GM12878 (cell line): ENCODE results near the gene KCNQ1OT1.

ENCODE experiments used
- CBX3 ChIP-seq: fragments of 200-600 bp; sonication (generic); IDR thresholded peaks from 2 replicates; pipeline ENCODE4 v1.6.1; 2016; ENCODE audit warnings: low read depth, borderline replicate concordance
- CHD2 ChIP-seq: IDR thresholded peaks from 2 replicates; pipeline ENCODE4 v1.6.1; 2011; ENCODE audit warnings: low read depth, low read length, improper control_type of control experiment, borderline replicate concordance
- EP300 ChIP-seq, 2 experiments: fragments of 150-350 bp in 1 of 2; IDR thresholded peaks; 2 replicates each; pipeline ENCODE4 v1.6.1; 2011 to 2012; ENCODE audit warnings: low read depth in 2 of 2, low read length in 2 of 2, borderline replicate concordance in 1 of 2, improper control_type of control experiment in 1 of 2, inconsistent platforms in 1 of 2; ENCODE audit not compliant: control insufficient read depth in 1 of 2
- EZH2 ChIP-seq: IDR thresholded peaks from 2 replicates; pipeline ENCODE4 v1.6.1; 2012; ENCODE audit warnings: low read depth, mild to moderate bottlenecking, control low read depth, inconsistent platforms, low read length, borderline replicate concordance; ENCODE audit not compliant: control insufficient read depth
- JUND ChIP-seq: IDR thresholded peaks from 2 replicates; pipeline ENCODE4 v1.6.1; 2012; ENCODE audit warnings: low read depth, mild to moderate bottlenecking, low read length, improper control_type of control experiment, moderate library complexity
- MTA3 ChIP-seq: IDR thresholded peaks from 2 replicates; pipeline ENCODE4 v1.6.1; 2012; ENCODE audit warnings: low read length, inconsistent platforms, borderline replicate concordance
- POLR2A ChIP-seq: IDR thresholded peaks from 2 replicates; pipeline ENCODE4 v1.6.1; 2011; ENCODE audit warnings: low read depth, mild to moderate bottlenecking, low read length
- RCOR1 ChIP-seq: conservative IDR thresholded peaks from 2 replicates; pipeline ENCODE4 v1.6.1; 2012; ENCODE audit warnings: low read depth, low read length, improper control_type of control experiment
- SKIL ChIP-seq: fragments of 450-650 bp; IDR thresholded peaks from 2 replicates; pipeline ENCODE4 v1.6.1; 2017; ENCODE audit warnings: mild to moderate bottlenecking, low read depth, inconsistent platforms; ENCODE audit not compliant: poor library complexity, severe bottlenecking
- TF ChIP-seq, protein P1 (sequence below), 3 experiments: IDR thresholded peaks in 2 of 3; conservative IDR thresholded peaks in 1 of 3; 2 replicates each; pipeline ENCODE4 v1.5.1; 2011; ENCODE audit warnings: low read depth in 3 of 3, low read length in 3 of 3, mild to moderate bottlenecking in 3 of 3, control low read depth in 2 of 3, moderate library complexity in 2 of 3, inconsistent platforms in 1 of 3, mixed read lengths in 1 of 3; ENCODE audit not compliant: control insufficient read depth in 2 of 3, insufficient read depth in 1 of 3; ENCODE audit errors: extremely low read depth in 1 of 3
- TF ChIP-seq, protein P2 (sequence below): fragments of 150-350 bp; IDR thresholded peaks from 2 replicates; pipeline ENCODE4 v1.6.1; 2016; ENCODE audit warnings: low read depth, low read length
- TF ChIP-seq, protein P3 (sequence below): IDR thresholded peaks from 2 replicates; pipeline ENCODE4 v1.6.1; 2012; ENCODE audit warnings: low read depth, low read length, improper control_type of control experiment

GRCh38 chr11:2612884-2613571 lies 86.8 kb downstream of the KCNQ1OT1 start:
- TF ChIP-seq POLR2A (no peak), MTA3 (no peak), SKIL (no peak), EZH2 (no peak), CBX3 (no peak), JUND (no peak), RCOR1 (no peak), EP300 (IDR thresholded peaks at IDR 0.05; ENCODE audit: borderline replicate concordance in 1 of 2, control insufficient read depth in 1 of 2, low read depth in 2 of 2, low read length in 2 of 2) (no peak), CHD2 (no peak)
- TF ChIP-seq, protein P1, sequence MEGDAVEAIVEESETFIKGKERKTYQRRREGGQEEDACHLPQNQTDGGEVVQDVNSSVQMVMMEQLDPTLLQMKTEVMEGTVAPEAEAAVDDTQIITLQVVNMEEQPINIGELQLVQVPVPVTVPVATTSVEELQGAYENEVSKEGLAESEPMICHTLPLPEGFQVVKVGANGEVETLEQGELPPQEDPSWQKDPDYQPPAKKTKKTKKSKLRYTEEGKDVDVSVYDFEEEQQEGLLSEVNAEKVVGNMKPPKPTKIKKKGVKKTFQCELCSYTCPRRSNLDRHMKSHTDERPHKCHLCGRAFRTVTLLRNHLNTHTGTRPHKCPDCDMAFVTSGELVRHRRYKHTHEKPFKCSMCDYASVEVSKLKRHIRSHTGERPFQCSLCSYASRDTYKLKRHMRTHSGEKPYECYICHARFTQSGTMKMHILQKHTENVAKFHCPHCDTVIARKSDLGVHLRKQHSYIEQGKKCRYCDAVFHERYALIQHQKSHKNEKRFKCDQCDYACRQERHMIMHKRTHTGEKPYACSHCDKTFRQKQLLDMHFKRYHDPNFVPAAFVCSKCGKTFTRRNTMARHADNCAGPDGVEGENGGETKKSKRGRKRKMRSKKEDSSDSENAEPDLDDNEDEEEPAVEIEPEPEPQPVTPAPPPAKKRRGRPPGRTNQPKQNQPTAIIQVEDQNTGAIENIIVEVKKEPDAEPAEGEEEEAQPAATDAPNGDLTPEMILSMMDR (IDR thresholded peaks at IDR 0.05 in 2 of 3, conservative IDR thresholded peaks at IDR 0.05 in 1 of 3; ENCODE audit: control insufficient read depth in 2 of 3, extremely low read depth in 1 of 3, insufficient read depth in 1 of 3, low read depth in 3 of 3, low read length in 3 of 3) = no peak
- TF ChIP-seq, protein P2, sequence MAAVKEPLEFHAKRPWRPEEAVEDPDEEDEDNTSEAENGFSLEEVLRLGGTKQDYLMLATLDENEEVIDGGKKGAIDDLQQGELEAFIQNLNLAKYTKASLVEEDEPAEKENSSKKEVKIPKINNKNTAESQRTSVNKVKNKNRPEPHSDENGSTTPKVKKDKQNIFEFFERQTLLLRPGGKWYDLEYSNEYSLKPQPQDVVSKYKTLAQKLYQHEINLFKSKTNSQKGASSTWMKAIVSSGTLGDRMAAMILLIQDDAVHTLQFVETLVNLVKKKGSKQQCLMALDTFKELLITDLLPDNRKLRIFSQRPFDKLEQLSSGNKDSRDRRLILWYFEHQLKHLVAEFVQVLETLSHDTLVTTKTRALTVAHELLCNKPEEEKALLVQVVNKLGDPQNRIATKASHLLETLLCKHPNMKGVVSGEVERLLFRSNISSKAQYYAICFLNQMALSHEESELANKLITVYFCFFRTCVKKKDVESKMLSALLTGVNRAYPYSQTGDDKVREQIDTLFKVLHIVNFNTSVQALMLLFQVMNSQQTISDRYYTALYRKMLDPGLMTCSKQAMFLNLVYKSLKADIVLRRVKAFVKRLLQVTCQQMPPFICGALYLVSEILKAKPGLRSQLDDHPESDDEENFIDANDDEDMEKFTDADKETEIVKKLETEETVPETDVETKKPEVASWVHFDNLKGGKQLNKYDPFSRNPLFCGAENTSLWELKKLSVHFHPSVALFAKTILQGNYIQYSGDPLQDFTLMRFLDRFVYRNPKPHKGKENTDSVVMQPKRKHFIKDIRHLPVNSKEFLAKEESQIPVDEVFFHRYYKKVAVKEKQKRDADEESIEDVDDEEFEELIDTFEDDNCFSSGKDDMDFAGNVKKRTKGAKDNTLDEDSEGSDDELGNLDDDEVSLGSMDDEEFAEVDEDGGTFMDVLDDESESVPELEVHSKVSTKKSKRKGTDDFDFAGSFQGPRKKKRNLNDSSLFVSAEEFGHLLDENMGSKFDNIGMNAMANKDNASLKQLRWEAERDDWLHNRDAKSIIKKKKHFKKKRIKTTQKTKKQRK = no peak
- TF ChIP-seq, protein P3, sequence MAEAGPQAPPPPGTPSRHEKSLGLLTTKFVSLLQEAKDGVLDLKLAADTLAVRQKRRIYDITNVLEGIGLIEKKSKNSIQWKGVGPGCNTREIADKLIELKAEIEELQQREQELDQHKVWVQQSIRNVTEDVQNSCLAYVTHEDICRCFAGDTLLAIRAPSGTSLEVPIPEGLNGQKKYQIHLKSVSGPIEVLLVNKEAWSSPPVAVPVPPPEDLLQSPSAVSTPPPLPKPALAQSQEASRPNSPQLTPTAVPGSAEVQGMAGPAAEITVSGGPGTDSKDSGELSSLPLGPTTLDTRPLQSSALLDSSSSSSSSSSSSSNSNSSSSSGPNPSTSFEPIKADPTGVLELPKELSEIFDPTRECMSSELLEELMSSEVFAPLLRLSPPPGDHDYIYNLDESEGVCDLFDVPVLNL = no peak
